Stimulated activated CD4-positive, alpha-beta T cell treated with anti-CD3 and anti-CD28 coated beads, Interleukin-4, amount 100 ng/mL, for 4 hours (primary cell): ENCODE data around the gene RTN4RL1.

ENCODE experiments used
- DNase-seq, 2 experiments: peaks; one replicate each; pipeline ENCODE4 v3.0.0-alpha.2; 2020

The RTN4RL1 gene

GRCh38 chr17:1972487-1973160 is 52.5 kb downstream of the RTN4RL1 start:
- no peak for DNase-seq

- no peak for DNase-seq
These were observed 54.2 kb downstream of the RTN4RL1 start for GRCh38 chr17:1970843-1971384.

GRCh38 chr17:1969712-1970111 is 55.4 kb downstream of the RTN4RL1 start:
- DNase-seq: no peak

GRCh38 chr17:1967213-1967612 is 57.9 kb downstream of the RTN4RL1 start:
- no peak for DNase-seq

GRCh38 chr17:1966274-1967086 is 58.7 kb downstream of the RTN4RL1 start:
- DNase-seq: no peak

GRCh38 chr17:1965556-1966273 is 59.4 kb downstream of the RTN4RL1 start:
- no peak for DNase-seq

- DNase-seq: no peak
These were observed 61.9 kb downstream of the RTN4RL1 start for GRCh38 chr17:1963250-1963649.

GRCh38 chr17:1961189-1961588 is 63.9 kb downstream of the RTN4RL1 start:
- DNase-seq: no peak

- no peak for DNase-seq
These were observed 64.6 kb downstream of the RTN4RL1 start for GRCh38 chr17:1960545-1960912.

- DNase-seq: no peak
These were observed 65.1 kb downstream of the RTN4RL1 start for GRCh38 chr17:1959871-1960544.

- DNase-seq: no peak
These were observed 66.8 kb downstream of the RTN4RL1 start for GRCh38 chr17:1958134-1958881.

GRCh38 chr17:1957037-1957436 is 68.1 kb downstream of the RTN4RL1 start:
- DNase-seq: no peak

GRCh38 chr17:1956134-1956533 is 69.0 kb downstream of the RTN4RL1 start:
- DNase-seq: no peak

GRCh38 chr17:1953831-1954230 is 71.3 kb downstream of the RTN4RL1 start:
- no peak for DNase-seq

GRCh38 chr17:1951920-1952319 is 73.2 kb downstream of the RTN4RL1 start:
- no peak for DNase-seq

- DNase-seq: no peak
These were observed 75.4 kb downstream of the RTN4RL1 start for GRCh38 chr17:1949754-1950153.

- DNase-seq: no peak
These were observed 76.7 kb downstream of the RTN4RL1 start for GRCh38 chr17:1948517-1948825.

GRCh38 chr17:1947743-1948516 is 77.2 kb downstream of the RTN4RL1 start:
- no peak for DNase-seq

GRCh38 chr17:1947229-1947742 is 77.8 kb downstream of the RTN4RL1 start:
- DNase-seq: no peak

- DNase-seq: no peak
These were observed 78.9 kb downstream of the RTN4RL1 start for GRCh38 chr17:1946021-1946932.
